ENCODE data around the gene RACGAP1.
A peak's percentile ranks its signal among the peaks of the same experiment; 100 is the strongest.

Gene RACGAP1

DNA sequence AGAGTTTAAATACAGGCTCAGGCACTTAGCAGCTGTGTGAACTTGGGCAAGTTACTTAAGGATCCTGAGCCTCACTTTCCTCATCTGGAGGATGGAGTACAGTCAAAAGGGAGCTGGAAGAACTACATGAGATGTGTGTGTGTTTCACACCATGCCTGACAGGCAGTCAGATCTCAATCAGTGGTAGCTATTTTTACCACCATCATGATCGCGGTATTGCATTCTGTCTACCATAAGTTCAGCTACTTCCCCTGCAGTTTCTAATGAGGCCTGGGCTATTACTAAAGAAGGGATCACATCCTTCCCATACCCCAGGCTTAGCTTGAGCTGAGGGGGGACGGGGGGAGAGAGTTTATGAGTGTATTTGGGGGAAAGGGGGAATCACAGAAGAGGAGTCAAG, 45.5 kb downstream of the RACGAP1 start:
- no peak for DNase-seq (ENCODE audit: extremely low spot score)
- TF ChIP-seq SP1 (IDR thresholded peaks at IDR 0.05) (no peak), TARDBP (IDR thresholded peaks at IDR 0.05) (no peak), FOXK2 (IDR thresholded peaks at IDR 0.05) (no peak), CTBP1 (IDR thresholded peaks at IDR 0.05; ENCODE audit: borderline replicate concordance) (no peak)
- ChIA-PET CTCF (interaction anchor here (3.7 kb wide), 1 partner anchor 12 kb away, joined by 22 read pairs; no protein-coding TSS in a partner anchor), POLR2A (no interaction called here)

DNA sequence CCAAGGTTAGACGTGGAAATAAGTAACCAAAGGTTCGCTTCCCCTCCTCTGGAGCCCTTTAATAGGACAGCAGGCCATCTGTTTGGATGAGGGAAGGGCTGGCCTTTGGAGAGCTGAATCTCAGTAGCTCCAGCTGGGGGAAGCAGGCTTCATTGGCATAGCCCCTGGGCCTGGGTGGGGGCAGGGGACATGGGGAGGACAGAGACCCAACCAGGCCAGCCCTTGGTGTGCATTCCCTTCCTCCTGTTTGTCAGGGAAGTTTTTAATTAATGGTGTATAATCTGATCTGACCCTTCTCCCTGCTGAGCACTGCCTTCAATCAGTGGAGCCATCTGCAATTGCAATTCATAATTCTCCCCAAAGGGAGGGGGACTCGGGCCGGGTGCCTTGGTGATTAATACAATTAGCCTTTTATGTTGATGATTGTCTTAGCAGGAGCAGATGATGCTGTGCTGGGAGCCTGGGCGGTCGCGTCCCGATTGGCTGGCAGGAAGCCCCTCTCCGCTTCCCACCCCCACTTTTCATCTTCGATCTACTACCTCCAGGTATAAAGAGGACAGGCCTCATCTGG, 46.2 kb downstream of the RACGAP1 start:
- POLR2A ChIA-PET: no interaction called here
- CTCF ChIA-PET: interaction anchor here (1.5 to 3.7 kb wide), 2 partner anchors 12 kb away, joined by 7 to 22 read pairs; no protein-coding TSS in a partner anchor
- no peak for TF ChIP-seq FOXM1 (IDR thresholded peaks at IDR 0.05; ENCODE audit: borderline replicate concordance)
- no peak for DNase-seq (ENCODE audit: extremely low spot score)

DNA sequence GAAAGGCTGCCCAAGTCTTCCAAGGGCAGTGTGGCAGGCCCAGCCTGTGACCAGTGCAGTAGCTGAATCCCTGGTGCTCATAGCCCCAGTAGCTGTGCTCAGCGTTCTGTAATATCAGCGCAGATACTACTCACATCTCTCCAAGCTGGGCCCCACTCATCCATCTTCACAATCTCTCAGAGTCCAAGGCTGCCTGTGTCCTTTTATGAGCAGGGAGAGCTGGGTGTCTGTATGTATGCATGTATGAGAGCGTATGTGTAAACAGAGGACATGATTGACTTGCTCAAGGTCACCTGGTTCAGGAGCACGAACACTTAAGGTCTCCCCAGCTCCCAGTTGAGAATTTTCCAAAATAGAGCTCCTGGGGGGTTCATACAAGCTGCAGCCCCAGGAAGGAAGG, 47.2 kb downstream of the RACGAP1 start:
- POLR2A ChIA-PET: no interaction called here
- TF ChIP-seq NFRKB (IDR thresholded peaks at IDR 0.05) (no peak), BHLHE40 (IDR thresholded peaks at IDR 0.05; ENCODE audit: borderline replicate concordance) (no peak), ARNT (IDR thresholded peaks at IDR 0.05) (no peak), FOXM1 (IDR thresholded peaks at IDR 0.05; ENCODE audit: borderline replicate concordance) (no peak), TARDBP (IDR thresholded peaks at IDR 0.05) (no peak), HDGF (IDR thresholded peaks at IDR 0.05; ENCODE audit: borderline replicate concordance) (no peak), SP1 (IDR thresholded peaks at IDR 0.05) (no peak), L3MBTL2 (conservative IDR thresholded peaks at IDR 0.05) (no peak)
- CTCF ChIA-PET: interaction anchor here (0.6 to 1.5 kb wide), 3 partner anchors 11 to 98 kb away, joined by 4 to 7 read pairs (median 4); no protein-coding TSS in a partner anchor
- no peak for DNase-seq (ENCODE audit: extremely low spot score)

DNA sequence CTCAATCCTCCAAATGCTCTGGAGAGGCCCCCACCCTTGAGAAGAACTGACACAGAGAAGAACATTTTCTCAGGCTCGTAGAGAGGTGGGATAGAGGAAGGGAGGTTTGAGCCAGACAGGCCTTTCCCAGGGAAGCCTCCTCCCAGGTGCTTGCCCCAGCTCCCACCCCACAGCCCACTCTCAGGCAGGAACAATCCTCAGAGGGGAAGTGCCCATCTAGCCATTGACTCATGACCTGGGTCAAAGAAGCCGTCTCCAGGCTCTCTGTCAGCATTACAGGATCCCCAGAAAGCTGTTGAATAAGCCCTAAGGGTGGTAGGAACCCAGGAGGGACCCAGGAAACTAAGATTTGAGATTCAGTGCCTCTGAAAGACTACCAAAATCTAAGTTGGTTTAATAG, 48.7 kb downstream of the RACGAP1 start:
- POLR2A ChIA-PET: no interaction called here
- TF ChIP-seq ELF4 (IDR thresholded peaks at IDR 0.05) (no peak), FOXM1 (IDR thresholded peaks at IDR 0.05; ENCODE audit: borderline replicate concordance) (no peak), NFRKB (IDR thresholded peaks at IDR 0.05) (no peak), ARNT (IDR thresholded peaks at IDR 0.05) (no peak), FOXK2 (IDR thresholded peaks at IDR 0.05) (no peak), FOXA1 (IDR thresholded peaks at IDR 0.05) (no peak), LEF1 (IDR thresholded peaks at IDR 0.05; ENCODE audit: borderline replicate concordance) (no peak), BHLHE40 (IDR thresholded peaks at IDR 0.05; ENCODE audit: borderline replicate concordance) (no peak), SUZ12 (IDR thresholded peaks at IDR 0.05) (no peak), CTBP1 (IDR thresholded peaks at IDR 0.05; ENCODE audit: borderline replicate concordance) (no peak), L3MBTL2 (conservative IDR thresholded peaks at IDR 0.05) (no peak), TARDBP (IDR thresholded peaks at IDR 0.05) (no peak)
- TF ChIP-seq, protein P1, sequence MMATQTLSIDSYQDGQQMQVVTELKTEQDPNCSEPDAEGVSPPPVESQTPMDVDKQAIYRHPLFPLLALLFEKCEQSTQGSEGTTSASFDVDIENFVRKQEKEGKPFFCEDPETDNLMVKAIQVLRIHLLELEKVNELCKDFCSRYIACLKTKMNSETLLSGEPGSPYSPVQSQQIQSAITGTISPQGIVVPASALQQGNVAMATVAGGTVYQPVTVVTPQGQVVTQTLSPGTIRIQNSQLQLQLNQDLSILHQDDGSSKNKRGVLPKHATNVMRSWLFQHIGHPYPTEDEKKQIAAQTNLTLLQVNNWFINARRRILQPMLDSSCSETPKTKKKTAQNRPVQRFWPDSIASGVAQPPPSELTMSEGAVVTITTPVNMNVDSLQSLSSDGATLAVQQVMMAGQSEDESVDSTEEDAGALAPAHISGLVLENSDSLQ (IDR thresholded peaks at IDR 0.05): no peak
- CTCF ChIA-PET: interaction anchor here (0.7 to 1.2 kb wide), 3 partner anchors 10 to 79 kb away, joined by 3 to 5 read pairs (median 3); no protein-coding TSS in a partner anchor
- DNase-seq (ENCODE audit: extremely low spot score): no peak

DNA sequence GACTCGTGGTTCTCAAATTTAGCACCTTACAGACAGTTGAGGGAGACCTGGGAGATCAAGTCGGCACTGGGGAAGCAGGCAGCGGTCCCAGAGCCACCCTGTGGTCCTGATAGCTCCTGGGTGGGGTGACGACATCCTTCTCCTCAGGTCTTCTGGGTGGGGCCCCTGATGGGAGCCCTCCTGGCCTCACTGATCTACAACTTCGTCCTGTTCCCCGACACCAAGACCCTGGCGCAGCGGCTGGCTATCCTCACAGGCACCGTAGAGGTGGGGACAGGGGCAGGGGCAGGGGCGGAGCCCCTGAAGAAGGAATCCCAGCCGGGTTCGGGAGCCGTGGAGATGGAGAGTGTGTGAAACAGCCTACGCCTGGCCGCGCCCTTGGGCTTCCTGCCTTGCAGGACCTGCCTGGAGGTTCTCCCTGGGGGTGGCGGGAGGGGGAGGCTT, 50.0 kb downstream of the RACGAP1 start:
- DNase-seq (ENCODE audit: extremely low spot score): no peak
- TF ChIP-seq FOXK2 (IDR thresholded peaks at IDR 0.05): no peak
- no peak for TF ChIP-seq ZNF384 (IDR thresholded peaks at IDR 0.05)
- TF ChIP-seq CTBP1 (IDR thresholded peaks at IDR 0.05; ENCODE audit: borderline replicate concordance): no peak
- ChIA-PET POLR2A (no interaction called here), CTCF (interaction anchor here (1.2 kb wide), 1 partner anchor 8 kb away, joined by 5 read pairs; no protein-coding TSS in a partner anchor)

DNA sequence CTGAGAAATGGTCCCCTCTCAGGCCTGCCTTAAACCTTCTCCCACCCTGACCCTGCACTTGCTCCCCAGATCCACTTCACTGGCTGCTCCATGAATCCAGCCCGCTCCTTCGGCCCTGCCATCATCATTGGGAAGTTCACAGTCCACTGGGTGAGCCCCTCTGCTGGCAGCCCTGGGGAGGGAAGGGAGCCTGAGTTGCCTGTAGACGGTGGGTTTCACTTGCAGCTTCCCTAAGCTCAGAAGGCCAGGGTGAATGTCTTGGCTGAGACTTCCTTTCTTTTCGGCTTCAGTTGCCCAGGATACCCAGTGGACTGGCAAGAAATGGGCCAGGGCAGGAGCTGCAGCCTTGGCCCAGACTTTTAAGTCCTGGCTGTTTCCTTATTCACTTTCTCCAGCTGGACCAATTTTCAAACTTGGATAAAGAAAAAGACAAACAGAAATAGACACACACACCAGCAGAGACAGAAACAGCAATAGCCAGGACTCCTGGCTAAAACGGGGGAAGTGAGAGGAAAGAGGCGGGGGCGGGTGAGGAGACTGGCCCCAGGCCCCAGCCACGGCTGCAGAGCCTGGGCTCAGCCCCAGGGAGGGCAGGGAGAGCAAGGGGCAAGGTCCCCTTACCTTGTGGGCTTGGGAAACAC, 50.5 kb downstream of the RACGAP1 start:
- TF ChIP-seq TARDBP (IDR thresholded peaks at IDR 0.05) (no peak), SP1 (IDR thresholded peaks at IDR 0.05) (no peak)
- TF ChIP-seq, protein P1 (IDR thresholded peaks at IDR 0.05): no peak
- ChIA-PET CTCF (interaction anchor here (0.5 kb wide), 1 partner anchor 95 kb away, joined by 3 read pairs; no protein-coding TSS in a partner anchor), POLR2A (no interaction called here)
- no peak for DNase-seq (ENCODE audit: extremely low spot score)

DNA sequence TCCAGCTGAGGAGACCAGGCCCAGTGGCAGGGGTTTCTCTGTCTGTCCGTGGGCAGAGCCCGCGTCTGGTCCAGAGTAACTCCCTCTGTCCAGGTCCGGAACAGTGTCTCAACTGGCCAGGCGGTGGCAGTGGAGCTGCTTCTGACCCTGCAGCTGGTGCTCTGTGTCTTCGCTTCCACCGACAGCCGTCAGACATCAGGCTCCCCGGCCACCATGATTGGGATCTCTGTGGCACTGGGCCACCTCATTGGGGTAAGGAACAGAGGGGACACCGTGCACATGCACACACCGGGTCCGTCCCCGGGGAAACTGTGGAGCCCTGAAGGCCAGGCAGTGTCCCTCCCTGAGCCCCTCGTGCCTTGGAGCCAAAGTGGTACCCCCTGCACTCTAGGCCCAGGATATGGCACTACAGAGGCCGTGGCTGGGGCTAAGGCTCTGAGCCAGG, 51.0 kb downstream of the RACGAP1 start:
- no peak for TF ChIP-seq BHLHE40 (IDR thresholded peaks at IDR 0.05; ENCODE audit: borderline replicate concordance)
- TF ChIP-seq FOXA1 (IDR thresholded peaks at IDR 0.05): no peak
- peak; percentile 42 for DNase-seq (ENCODE audit: extremely low spot score)
- ChIA-PET POLR2A (no interaction called here), CTCF (interaction anchor here (0.5 kb wide), 1 partner anchor 95 kb away, joined by 3 read pairs; no protein-coding TSS in a partner anchor)

DNA sequence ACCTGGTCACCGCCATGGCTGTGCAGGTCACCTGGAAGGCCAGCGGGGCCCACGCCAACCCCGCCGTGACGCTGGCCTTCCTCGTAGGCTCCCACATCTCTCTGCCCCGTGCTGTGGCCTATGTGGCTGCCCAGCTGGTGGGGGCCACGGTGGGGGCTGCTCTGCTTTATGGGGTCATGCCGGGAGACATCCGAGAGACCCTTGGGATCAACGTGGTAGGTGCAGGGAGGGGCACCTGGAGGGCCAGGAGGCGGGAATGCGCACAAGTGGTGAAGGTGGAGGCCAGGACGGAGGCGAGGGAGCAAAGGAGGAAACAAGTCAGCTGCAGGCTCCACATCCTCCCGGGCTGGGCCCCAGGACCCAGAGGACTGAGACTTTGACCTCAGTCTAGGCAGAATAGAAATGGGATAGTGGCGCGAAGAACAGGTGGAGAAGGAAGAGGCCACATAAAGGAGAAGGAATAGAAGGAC, 51.9 kb downstream of the RACGAP1 start:
- TF ChIP-seq FOXK2 (IDR thresholded peaks at IDR 0.05) (no peak), ZNF384 (IDR thresholded peaks at IDR 0.05) (no peak), HDGF (IDR thresholded peaks at IDR 0.05; ENCODE audit: borderline replicate concordance) (no peak), NFRKB (IDR thresholded peaks at IDR 0.05) (no peak), L3MBTL2 (conservative IDR thresholded peaks at IDR 0.05) (no peak), SP1 (IDR thresholded peaks at IDR 0.05) (no peak), FOXM1 (IDR thresholded peaks at IDR 0.05; ENCODE audit: borderline replicate concordance) (no peak)
- TF ChIP-seq, protein P1 (IDR thresholded peaks at IDR 0.05): no peak
- no peak for DNase-seq (ENCODE audit: extremely low spot score)
- ChIA-PET CTCF (no interaction called here), POLR2A (no interaction called here)

Data from HEK293T (cell line).